Measurements from ENCODE around the gene ATP1A4.

Gene ATP1A4

GRCh38 chr1:160207771-160208556, 56.6 kb downstream of the ATP1A4 start:
- TF ChIP-seq JUND (IDR thresholded peaks at IDR 0.05; ENCODE audit: low read depth), result no peak
- no peak for DNase-seq (ENCODE audit: low read depth in 1 of 2, low spot score in 1 of 2)
- in situ Hi-C loops (cut with HindIII; ENCODE audit: low pct_unique_long_range_greater_than_20kb, low sequenced_read_pairs), result no loop called here

- DNase-seq (ENCODE audit: low read depth in 1 of 2, low spot score in 1 of 2), result no peak
- TF ChIP-seq JUND (IDR thresholded peaks at IDR 0.05; ENCODE audit: low read depth), result no peak
- in situ Hi-C loops (cut with HindIII; ENCODE audit: low pct_unique_long_range_greater_than_20kb, low sequenced_read_pairs), result no loop called here
Observed at GRCh38 chr1:160208557-160209320, 57.3 kb downstream of the ATP1A4 start.

- no peak for DNase-seq (ENCODE audit: low read depth in 1 of 2, low spot score in 1 of 2)
- in situ Hi-C loops (cut with HindIII; ENCODE audit: low pct_unique_long_range_greater_than_20kb, low sequenced_read_pairs), result no loop called here
- no peak for TF ChIP-seq JUND (IDR thresholded peaks at IDR 0.05; ENCODE audit: low read depth)
Observed at GRCh38 chr1:160209321-160210046, 58.1 kb downstream of the ATP1A4 start.

GRCh38 chr1:160210561-160210960, 59.2 kb downstream of the ATP1A4 start:
- in situ Hi-C loops (cut with HindIII; ENCODE audit: low pct_unique_long_range_greater_than_20kb, low sequenced_read_pairs), result no loop called here
- no peak for TF ChIP-seq JUND (IDR thresholded peaks at IDR 0.05; ENCODE audit: low read depth)
- DNase-seq (ENCODE audit: low read depth in 1 of 2, low spot score in 1 of 2), result no peak

GRCh38 chr1:160211046-160211790, 59.8 kb downstream of the ATP1A4 start:
- in situ Hi-C loops (cut with HindIII; ENCODE audit: low pct_unique_long_range_greater_than_20kb, low sequenced_read_pairs), result no loop called here
- TF ChIP-seq JUND (IDR thresholded peaks at IDR 0.05; ENCODE audit: low read depth), result no peak
- no peak for DNase-seq (ENCODE audit: low read depth in 1 of 2, low spot score in 1 of 2)

- in situ Hi-C loops (cut with HindIII; ENCODE audit: low pct_unique_long_range_greater_than_20kb, low sequenced_read_pairs), result no loop called here
- no peak for TF ChIP-seq JUND (IDR thresholded peaks at IDR 0.05; ENCODE audit: low read depth)
- DNase-seq (ENCODE audit: low read depth in 1 of 2, low spot score in 1 of 2), result peak; percentile 48 to 58
Observed at GRCh38 chr1:160214481-160215140, 63.2 kb downstream of the ATP1A4 start.

GRCh38 chr1:160216301-160216700, 64.9 kb downstream of the ATP1A4 start:
- no peak for TF ChIP-seq JUND (IDR thresholded peaks at IDR 0.05; ENCODE audit: low read depth)
- in situ Hi-C loops (cut with HindIII; ENCODE audit: low pct_unique_long_range_greater_than_20kb, low sequenced_read_pairs), result no loop called here

GRCh38 chr1:160217481-160218051, 66.2 kb downstream of the ATP1A4 start:
- no peak for TF ChIP-seq JUND (IDR thresholded peaks at IDR 0.05; ENCODE audit: low read depth)
- no peak for DNase-seq (ENCODE audit: low read depth in 1 of 2, low spot score in 1 of 2)
- in situ Hi-C loops (cut with HindIII; ENCODE audit: low pct_unique_long_range_greater_than_20kb, low sequenced_read_pairs), result no loop called here

More at GRCh38 chr1:160216301-160216700, 64.9 kb downstream of the ATP1A4 start:
- DNase-seq (ENCODE audit: low read depth in 1 of 2, low spot score in 1 of 2), result no peak

GRCh38 chr1:160219062-160219929, 67.9 kb downstream of the ATP1A4 start:
- no peak for TF ChIP-seq JUND (IDR thresholded peaks at IDR 0.05; ENCODE audit: low read depth)
- peak; percentile 67 to 80 for DNase-seq (ENCODE audit: low read depth in 1 of 2, low spot score in 1 of 2)
- in situ Hi-C loops (cut with HindIII; ENCODE audit: low pct_unique_long_range_greater_than_20kb, low sequenced_read_pairs), result no loop called here

- DNase-seq (ENCODE audit: low read depth in 1 of 2, low spot score in 1 of 2), result no peak
- in situ Hi-C loops (cut with HindIII; ENCODE audit: low pct_unique_long_range_greater_than_20kb, low sequenced_read_pairs), result no loop called here
- TF ChIP-seq JUND (IDR thresholded peaks at IDR 0.05; ENCODE audit: low read depth), result no peak
Observed at GRCh38 chr1:160220301-160220700, 68.9 kb downstream of the ATP1A4 start.

- in situ Hi-C loops (cut with HindIII; ENCODE audit: low pct_unique_long_range_greater_than_20kb, low sequenced_read_pairs), result no loop called here
- TF ChIP-seq JUND (IDR thresholded peaks at IDR 0.05; ENCODE audit: low read depth), result no peak
- no peak for DNase-seq (ENCODE audit: low read depth in 1 of 2, low spot score in 1 of 2)
Observed at GRCh38 chr1:160221089-160221488, 69.7 kb downstream of the ATP1A4 start.

All from T47D (cell line).